ENCODE data around the gene COQ10A. TPM values are rescaled to one million over a fixed set of nuclear protein-coding genes. Genes with fewer than 3 reads are reported as not detected.
A peak's percentile ranks its signal among the peaks of the same experiment; 100 is the strongest.
"Not testable (repeated sequence)": the region's sequence is repeated elsewhere in the genome, so short reads cannot be mapped to it uniquely, and the experiment has no call there.

The COQ10A gene
- total and polyA plus RNA-seq, 2 donors (not counting 3 experiments of a cell fraction or from before 2014, with no cell fraction given) = 14.7 to 32.4 TPM

DNA sequence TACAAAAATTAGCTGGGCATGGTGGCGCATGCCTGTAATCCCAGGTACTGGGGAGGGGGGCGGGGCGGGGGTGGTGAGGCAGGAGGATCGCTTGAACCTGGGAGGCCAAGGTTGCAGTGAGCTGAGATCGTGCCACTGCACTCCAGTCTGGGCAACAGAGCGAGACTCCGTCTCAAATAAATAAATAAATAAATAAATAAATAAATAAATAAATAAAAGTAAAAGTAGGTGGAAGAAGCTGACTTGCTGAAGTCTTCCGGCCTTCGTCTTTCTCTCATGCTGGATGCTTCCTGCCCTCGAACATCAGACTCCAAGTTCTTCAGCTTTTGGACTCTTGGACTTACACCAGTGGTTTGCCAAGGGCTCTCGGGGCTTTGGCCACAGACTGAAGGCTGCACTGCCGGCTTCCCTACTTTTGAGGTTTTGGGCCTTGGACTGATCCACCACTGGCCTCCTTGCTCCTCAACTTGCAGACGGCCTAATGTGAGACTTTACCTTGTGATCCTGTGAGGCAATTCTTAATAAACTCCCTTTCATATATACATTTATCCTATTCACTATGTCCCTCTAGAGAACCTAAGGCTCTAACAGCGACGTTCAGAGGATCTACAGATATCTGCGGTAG, 562 bp upstream of the COQ10A start:
- H3K79me2 ChIP-seq (ENCODE audit: control insufficient read depth, insufficient read depth, low read length); FAIRE-seq; dilution Hi-C loops (cut with MboI; ENCODE audit: extremely low pct_ligation_motif_present, low sequenced_read_pairs); BruUV-seq (replicated peaks); H3K9me1 ChIP-seq (replicated peaks; ENCODE audit: control insufficient read depth, extremely low read depth, insufficient read depth, low read length); H3K9me3 ChIP-seq (replicated peaks; ENCODE audit: control insufficient read depth, insufficient read depth, low read length); DNase-seq (ENCODE audit: low read depth, low spot score); H3K27me3 ChIP-seq (ENCODE audit: control insufficient read depth in 2 of 2, insufficient read depth in 2 of 2, low read length in 2 of 2); H3K4me1 ChIP-seq (ENCODE audit: control insufficient read depth, extremely low read depth, insufficient read depth, low read length); H3K36me3 ChIP-seq (ENCODE audit: control insufficient read depth in 2 of 2, extremely low read depth in 1 of 2, insufficient read depth in 2 of 2, low read length in 2 of 2); H4K20me1 ChIP-seq (replicated peaks; ENCODE audit: control insufficient read depth, extremely low read depth, insufficient read depth, low read length): not testable (repeated sequence)
- intact Hi-C loops (cut with micrococcal nuclease) = loop anchor here (1.0 to 5.0 kb wide), 3 partner anchors 8 to 196 kb away; partner anchors contain the start of genes ANKRD52 and NABP2
- H2AFZ ChIP-seq (ENCODE audit: low read depth, low read length) = peak overlapping the region; percentile 40
- peak overlapping the region; percentile 69 for H3K9ac ChIP-seq (replicated peaks; ENCODE audit: extremely low read depth, insufficient read depth, low read length)
- peak overlapping the region; percentile 25 to 50 (median 43) for H3K4me3 ChIP-seq (replicated peaks in 1 of 3; ENCODE audit: insufficient read depth in 1 of 3, low read depth in 1 of 3, low read length in 3 of 3)
- peak overlapping the region; percentile 61 for H3K27ac ChIP-seq (ENCODE audit: insufficient read depth, low read depth, low read length)
- peak overlapping the region; percentile 80 for H3K4me2 ChIP-seq (ENCODE audit: insufficient read depth, low read length)
- CTCF ChIA-PET = interaction anchor here (0.7 to 3.5 kb wide), 4 partner anchors 9 to 198 kb away, joined by 3 to 27 read pairs (median 8); partner anchors contain the start of genes ANKRD52 and SMARCC2
- POLR2A ChIA-PET = interaction anchor here (1.6 kb wide), 1 partner anchor 13 kb away, joined by 5 read pairs; no protein-coding TSS in a partner anchor

DNA sequence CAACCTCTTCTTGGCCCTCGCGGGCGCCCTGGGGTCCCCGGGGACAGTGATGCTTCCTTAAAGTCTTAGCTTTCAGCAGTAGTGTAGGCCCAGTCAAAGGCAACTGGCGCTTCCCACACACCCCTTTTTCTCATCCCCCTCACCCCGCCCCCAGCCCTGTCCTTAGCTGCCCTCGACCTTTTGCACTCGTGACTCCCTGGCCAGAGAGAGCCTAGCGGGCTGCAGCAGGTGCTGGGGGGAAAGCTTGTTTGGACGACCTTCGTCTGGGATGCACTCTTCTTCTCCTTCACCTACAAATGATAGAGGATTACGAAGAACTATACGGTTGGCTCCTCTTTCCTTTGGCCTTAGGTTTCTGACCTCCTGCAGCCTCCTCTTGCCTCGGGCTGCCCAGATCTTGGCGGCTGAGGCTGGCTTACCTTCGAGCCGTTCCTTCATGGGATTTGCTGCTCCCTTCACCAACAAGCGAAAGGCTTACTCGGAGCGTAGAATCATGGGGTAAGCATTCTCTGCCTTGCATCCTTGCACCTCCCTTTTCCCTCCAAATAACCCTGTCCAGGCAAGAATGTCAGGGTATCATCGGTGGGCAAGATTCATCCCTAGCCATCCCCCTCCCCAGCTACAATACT, 815 bp downstream of the COQ10A start:
- Histone ChIP-seq H2AFZ (ENCODE audit: low read depth, low read length) (peak overlapping the region; percentile 79), H3K27me3 (ENCODE audit: control insufficient read depth in 2 of 2, insufficient read depth in 2 of 2, low read length in 2 of 2) (no peaks in the 10 kb centered on the region), H3K79me2 (ENCODE audit: control insufficient read depth, insufficient read depth, low read length) (no peaks in the 10 kb centered on the region), H3K9me1 (replicated peaks; ENCODE audit: control insufficient read depth, extremely low read depth, insufficient read depth, low read length) (no peaks in the 10 kb centered on the region), H3K36me3 (ENCODE audit: control insufficient read depth in 2 of 2, extremely low read depth in 1 of 2, insufficient read depth in 2 of 2, low read length in 2 of 2) (peaks cover 0 to 4% of the 10 kb centered on the region in 2 experiments), H3K4me3 (replicated peaks in 1 of 3; ENCODE audit: insufficient read depth in 1 of 3, low read depth in 1 of 3, low read length in 3 of 3) (peak overlapping the region; percentile 17 to 50 (median 43)), H4K20me1 (replicated peaks; ENCODE audit: control insufficient read depth, extremely low read depth, insufficient read depth, low read length) (no peaks in the 10 kb centered on the region), H3K9ac (replicated peaks; ENCODE audit: extremely low read depth, insufficient read depth, low read length) (peak overlapping the region; percentile 69), H3K4me1 (ENCODE audit: control insufficient read depth, extremely low read depth, insufficient read depth, low read length) (peaks cover 4% of the 10 kb centered on the region), H3K9me3 (replicated peaks; ENCODE audit: control insufficient read depth, insufficient read depth, low read length) (no peaks in the 10 kb centered on the region), H3K4me2 (ENCODE audit: insufficient read depth, low read length) (peak overlapping the region; percentile 78), H3K27ac (ENCODE audit: insufficient read depth, low read depth, low read length) (no peak overlapping the region)
- TF ChIP-seq EZH2 (IDR thresholded peaks at IDR 0.05; ENCODE audit: borderline replicate concordance, low read depth, low read length, severe bottlenecking) (no peak), MYC (IDR thresholded peaks at IDR 0.05; ENCODE audit: low read depth, low read length) (no peak), FOS (IDR thresholded peaks at IDR 0.05; ENCODE audit: borderline replicate concordance, insufficient read depth, low read length) (no peak), POLR2A (IDR thresholded peaks at IDR 0.05; ENCODE audit: low read depth, low read length) (no peak), GATA2 (IDR thresholded peaks at IDR 0.05; ENCODE audit: insufficient read depth, insufficient read length, low read depth, low read length) (no peak)
- TF ChIP-seq, protein P1, sequence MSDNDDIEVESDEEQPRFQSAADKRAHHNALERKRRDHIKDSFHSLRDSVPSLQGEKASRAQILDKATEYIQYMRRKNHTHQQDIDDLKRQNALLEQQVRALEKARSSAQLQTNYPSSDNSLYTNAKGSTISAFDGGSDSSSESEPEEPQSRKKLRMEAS (IDR thresholded peaks at IDR 0.05; ENCODE audit: insufficient read depth, insufficient read length) = no peak
- BruUV-seq (replicated peaks) = no TSS peak
- ChIA-PET CTCF (interaction anchor here (1.4 to 3.5 kb wide), 3 partner anchors 10 to 197 kb away, joined by 7 to 27 read pairs (median 10); partner anchors contain the start of genes ANKRD52 and SMARCC2), POLR2A (interaction anchor here (0.8 to 1.6 kb wide), 2 partner anchors 10 to 12 kb away, joined by 3 to 5 read pairs; no protein-coding TSS in a partner anchor)
- DNase-seq (ENCODE audit: low read depth, low spot score) = no peak
- dilution Hi-C loops (cut with MboI; ENCODE audit: extremely low pct_ligation_motif_present, low sequenced_read_pairs) = no loop called here
- no peak for FAIRE-seq
- intact Hi-C loops (cut with micrococcal nuclease) = loop anchor here (1.0 to 5.0 kb wide), 4 partner anchors 33 to 195 kb away; partner anchors contain the start of genes CS and NABP2

Measured in endothelial cell of umbilical vein (primary cell).